Measurements from ENCODE around the gene PTGFRN.
"Not testable (repeated sequence)": the region's sequence is repeated elsewhere in the genome, so short reads cannot be mapped to it uniquely, and the experiment has no call there.

The PTGFRN gene

GRCh38 chr1:116971965-116972673, 62.4 kb downstream of the PTGFRN start:
- no peak for DNase-seq (ENCODE audit: low read depth)

- no peak for DNase-seq (ENCODE audit: low read depth)
Measured at GRCh38 chr1:116972674-116973030, 62.9 kb downstream of the PTGFRN start.

GRCh38 chr1:116980309-116980708, 70.6 kb downstream of the PTGFRN start:
- DNase-seq (ENCODE audit: low read depth) = not testable (repeated sequence)

GRCh38 chr1:116981521-116982037, 71.9 kb downstream of the PTGFRN start:
- no peak for DNase-seq (ENCODE audit: low read depth)

GRCh38 chr1:116982319-116983004, 72.7 kb downstream of the PTGFRN start:
- no peak for DNase-seq (ENCODE audit: low read depth)

GRCh38 chr1:116983112-116983511, 73.4 kb downstream of the PTGFRN start:
- no peak for DNase-seq (ENCODE audit: low read depth)

GRCh38 chr1:116983678-116984077, 74.0 kb downstream of the PTGFRN start:
- no peak for DNase-seq (ENCODE audit: low read depth)

GRCh38 chr1:116984406-116985160, 74.9 kb downstream of the PTGFRN start:
- no peak for DNase-seq (ENCODE audit: low read depth)

GRCh38 chr1:116986421-116987255, 76.9 kb downstream of the PTGFRN start:
- peak; percentile 13 for DNase-seq (ENCODE audit: low read depth)

- DNase-seq (ENCODE audit: low read depth) = peak; percentile 57
Measured at GRCh38 chr1:116987256-116987555, 77.5 kb downstream of the PTGFRN start.

- DNase-seq (ENCODE audit: low read depth) = no peak
Measured at GRCh38 chr1:116988248-116988647, 78.5 kb downstream of the PTGFRN start.

- no peak for DNase-seq (ENCODE audit: low read depth)
Measured at GRCh38 chr1:116988908-116989307, 79.2 kb downstream of the PTGFRN start.

GRCh38 chr1:116989835-116990234, 80.1 kb downstream of the PTGFRN start:
- no peak for DNase-seq (ENCODE audit: low read depth)

- DNase-seq (ENCODE audit: low read depth) = no peak
Measured at GRCh38 chr1:116990612-116991151, 81.0 kb downstream of the PTGFRN start.

- no peak for DNase-seq (ENCODE audit: low read depth)
Measured at GRCh38 chr1:116991171-116991845, 81.6 kb downstream of the PTGFRN start.

- DNase-seq (ENCODE audit: low read depth) = no peak
Measured at GRCh38 chr1:116991918-116992317, 82.2 kb downstream of the PTGFRN start.

- no peak for DNase-seq (ENCODE audit: low read depth)
Measured at GRCh38 chr1:116993286-116993685, 83.6 kb downstream of the PTGFRN start.

GRCh38 chr1:116994411-116994810, 84.7 kb downstream of the PTGFRN start:
- DNase-seq (ENCODE audit: low read depth) = no peak

- DNase-seq (ENCODE audit: low read depth) = no peak
Measured at GRCh38 chr1:116997066-116997465, 87.3 kb downstream of the PTGFRN start.

- DNase-seq (ENCODE audit: low read depth) = no peak
Measured at GRCh38 chr1:116997636-116998035, 87.9 kb downstream of the PTGFRN start.

- DNase-seq (ENCODE audit: low read depth) = no peak
Measured at GRCh38 chr1:116999596-116999995, 89.9 kb downstream of the PTGFRN start.

All from activated T-cell treated with anti-CD3 and anti-CD28 coated beads for 24 hours (primary cell).